ENCODE measurements around the gene ARHGAP31. TPM values are rescaled to one million over a fixed set of nuclear protein-coding genes. Genes with fewer than 3 reads are reported as not detected.

Gene ARHGAP31
- total and polyA plus RNA-seq, 2 donors from 2014 or later: 3.2 to 28.7 TPM

DNA sequence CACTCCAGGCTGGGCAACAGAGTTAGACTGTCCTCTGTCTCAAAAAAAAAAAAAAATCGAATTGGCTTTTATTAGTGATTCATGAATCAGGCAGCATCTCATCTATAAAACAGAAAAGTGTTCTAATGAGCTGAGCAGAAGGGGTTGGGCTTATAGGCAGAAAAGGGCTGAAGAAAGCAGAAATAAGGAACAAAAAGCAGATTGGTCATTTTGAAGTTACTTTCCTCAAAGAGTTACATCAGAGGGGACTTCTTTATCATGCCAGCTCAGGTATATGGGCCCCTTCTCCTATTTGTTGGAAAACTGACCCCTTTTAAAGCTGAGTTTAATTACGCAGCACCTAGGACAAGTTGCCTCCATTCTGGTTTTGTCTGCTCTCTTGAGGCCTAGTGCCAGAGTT lies 173.9 kb downstream of the ARHGAP31 start:
- H3K9ac ChIP-seq (ENCODE audit: low read length in 3 of 3): peak overlapping the region in 1 of 3 donors; percentile 70
- peak overlapping the region in 2 of 3 donors; percentile 79 to 98 for H3K4me3 ChIP-seq (ENCODE audit: low read length in 3 of 3)
- peaks cover 0 to 8% (median 5%) of the 10 kb centered on the region in 3 donors for H3K36me3 ChIP-seq (ENCODE audit: control insufficient read depth in 2 of 3, insufficient read depth in 3 of 3, low read length in 3 of 3)
- H3K4me1 ChIP-seq (ENCODE audit: control insufficient read depth in 2 of 3, insufficient read depth in 2 of 3, low read depth in 1 of 3, low read length in 3 of 3): peaks cover 0 to 14% (median 13%) of the 10 kb centered on the region in 3 donors
- H3K27me3 ChIP-seq (ENCODE audit: control insufficient read depth, insufficient read depth, low read length): no peaks in the 10 kb centered on the region
- no peaks in the 10 kb centered on the region for H3K9me3 ChIP-seq (ENCODE audit: control insufficient read depth in 2 of 3, insufficient read depth in 1 of 3, low read length in 3 of 3)
- intact Hi-C loops (cut with DNase I): no loop called here
- FAIRE-seq (no peak), DNase-seq (no peak)
- TF ChIP-seq, protein P1, sequence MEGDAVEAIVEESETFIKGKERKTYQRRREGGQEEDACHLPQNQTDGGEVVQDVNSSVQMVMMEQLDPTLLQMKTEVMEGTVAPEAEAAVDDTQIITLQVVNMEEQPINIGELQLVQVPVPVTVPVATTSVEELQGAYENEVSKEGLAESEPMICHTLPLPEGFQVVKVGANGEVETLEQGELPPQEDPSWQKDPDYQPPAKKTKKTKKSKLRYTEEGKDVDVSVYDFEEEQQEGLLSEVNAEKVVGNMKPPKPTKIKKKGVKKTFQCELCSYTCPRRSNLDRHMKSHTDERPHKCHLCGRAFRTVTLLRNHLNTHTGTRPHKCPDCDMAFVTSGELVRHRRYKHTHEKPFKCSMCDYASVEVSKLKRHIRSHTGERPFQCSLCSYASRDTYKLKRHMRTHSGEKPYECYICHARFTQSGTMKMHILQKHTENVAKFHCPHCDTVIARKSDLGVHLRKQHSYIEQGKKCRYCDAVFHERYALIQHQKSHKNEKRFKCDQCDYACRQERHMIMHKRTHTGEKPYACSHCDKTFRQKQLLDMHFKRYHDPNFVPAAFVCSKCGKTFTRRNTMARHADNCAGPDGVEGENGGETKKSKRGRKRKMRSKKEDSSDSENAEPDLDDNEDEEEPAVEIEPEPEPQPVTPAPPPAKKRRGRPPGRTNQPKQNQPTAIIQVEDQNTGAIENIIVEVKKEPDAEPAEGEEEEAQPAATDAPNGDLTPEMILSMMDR (IDR thresholded peaks at IDR 0.05; ENCODE audit: borderline replicate concordance, extremely low read depth, insufficient read depth): no peak
- H3K27ac ChIP-seq (ENCODE audit: low read depth in 2 of 2, low read length in 2 of 2): no peak overlapping the region

DNA sequence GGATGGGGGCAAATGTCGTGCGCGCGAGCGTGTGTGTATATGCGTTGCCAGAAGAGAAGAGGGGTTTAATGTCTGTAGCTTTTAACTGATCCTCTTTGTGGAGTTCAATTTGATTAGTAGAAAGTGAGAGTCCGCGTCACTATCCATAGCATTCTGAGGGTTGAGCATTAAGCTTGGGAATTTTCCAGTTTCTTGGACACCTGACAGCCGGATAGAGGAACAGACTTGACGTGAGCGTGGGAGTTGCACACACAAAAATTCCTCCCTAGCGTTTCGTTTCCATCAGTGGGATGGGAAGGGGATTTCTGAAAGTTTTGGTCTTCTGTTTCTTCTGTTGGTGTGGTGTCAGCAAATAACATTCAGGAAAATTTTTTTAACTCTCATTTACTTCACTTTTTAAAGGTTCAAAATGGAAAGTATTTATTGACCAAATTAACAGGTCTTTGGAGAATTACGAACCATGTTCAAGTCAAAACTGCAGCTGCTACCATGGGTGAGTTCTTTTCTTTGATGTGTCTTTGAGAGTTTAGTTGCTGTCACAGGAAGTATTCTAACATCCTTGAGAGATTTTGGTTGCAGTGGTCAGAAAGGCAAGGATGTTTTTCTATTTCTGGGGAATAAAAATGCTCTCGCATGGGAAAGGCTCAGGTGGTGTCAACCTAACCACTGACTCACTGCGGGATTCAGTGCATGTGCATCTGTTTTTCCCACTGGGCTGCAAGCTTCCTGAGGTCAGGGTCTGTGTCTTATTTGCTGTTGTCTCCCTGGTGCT lies 175.4 kb downstream of the ARHGAP31 start:
- Histone ChIP-seq H3K9me3 (ENCODE audit: control insufficient read depth in 2 of 3, insufficient read depth in 1 of 3, low read length in 3 of 3) (no peaks in the 10 kb centered on the region), H3K27ac (ENCODE audit: low read depth in 2 of 2, low read length in 2 of 2) (peak overlapping the region; percentile 45 to 74), H3K27me3 (ENCODE audit: control insufficient read depth, insufficient read depth, low read length) (no peaks in the 10 kb centered on the region), H3K36me3 (ENCODE audit: control insufficient read depth in 2 of 3, insufficient read depth in 3 of 3, low read length in 3 of 3) (peaks cover 0 to 8% (median 0%) of the 10 kb centered on the region in 3 donors), H3K9ac (ENCODE audit: low read length in 3 of 3) (peak overlapping the region; percentile 10 to 70 (median 66)), H3K4me3 (ENCODE audit: low read length in 3 of 3) (peak overlapping the region; percentile 66 to 98 (median 79)), H3K4me1 (ENCODE audit: control insufficient read depth in 2 of 3, insufficient read depth in 2 of 3, low read depth in 1 of 3, low read length in 3 of 3) (peaks cover 0 to 8% (median 7%) of the 10 kb centered on the region in 3 donors)
- DNase-seq (peak in 2 of 5 donors; percentile 66 to 72), FAIRE-seq (no peak)
- TF ChIP-seq, protein P1 (IDR thresholded peaks at IDR 0.05; ENCODE audit: borderline replicate concordance, extremely low read depth, insufficient read depth): no peak
- intact Hi-C loops (cut with DNase I): no loop called here

Other genes starting within 250 kb of the ARHGAP31 start
- gene TEX55, start 148.2 kb upstream of the ARHGAP31 start, total RNA-seq: not detected
- gene TEX55, start 148.2 kb upstream of the ARHGAP31 start, polyA plus RNA-seq (ENCODE audit: insufficient read depth, low read depth, low replicate concordance): not detected
- 12.4 TPM for gene UPK1B, start 120.8 kb upstream of the ARHGAP31 start, total RNA-seq
- gene UPK1B, start 120.8 kb upstream of the ARHGAP31 start, polyA plus RNA-seq (ENCODE audit: insufficient read depth, low read depth, low replicate concordance): 3.9 TPM
- 23.1 TPM for gene B4GALT4, start 53.5 kb upstream of the ARHGAP31 start, total RNA-seq
- 29.9 TPM for gene B4GALT4, start 53.5 kb upstream of the ARHGAP31 start, polyA plus RNA-seq (ENCODE audit: insufficient read depth, low read depth, low replicate concordance)
- gene TMEM39A, start 169.2 kb downstream of the ARHGAP31 start, total RNA-seq: 37.0 TPM
- 7.0 TPM for gene TMEM39A, start 169.2 kb downstream of the ARHGAP31 start, polyA plus RNA-seq (ENCODE audit: insufficient read depth, low read depth, low replicate concordance)
- 17.8 TPM for gene POGLUT1, start 174.6 kb downstream of the ARHGAP31 start, total RNA-seq
- gene POGLUT1, start 174.6 kb downstream of the ARHGAP31 start, polyA plus RNA-seq (ENCODE audit: insufficient read depth, low read depth, low replicate concordance): 7.6 TPM
- 114 TPM for gene TIMMDC1, start 204.2 kb downstream of the ARHGAP31 start, total RNA-seq
- gene TIMMDC1, start 204.2 kb downstream of the ARHGAP31 start, polyA plus RNA-seq (ENCODE audit: insufficient read depth, low read depth, low replicate concordance): 169 TPM

Data from kidney (tissue), 14 donors.